ENCODE measurements around the gene ZC3H4. TPM values are rescaled to one million over a fixed set of nuclear protein-coding genes. Genes with fewer than 3 reads are reported as not detected.

ZC3H4 gene
- total RNA-seq, 1 donor from 2014 or later, result 56.7 TPM

DNA sequence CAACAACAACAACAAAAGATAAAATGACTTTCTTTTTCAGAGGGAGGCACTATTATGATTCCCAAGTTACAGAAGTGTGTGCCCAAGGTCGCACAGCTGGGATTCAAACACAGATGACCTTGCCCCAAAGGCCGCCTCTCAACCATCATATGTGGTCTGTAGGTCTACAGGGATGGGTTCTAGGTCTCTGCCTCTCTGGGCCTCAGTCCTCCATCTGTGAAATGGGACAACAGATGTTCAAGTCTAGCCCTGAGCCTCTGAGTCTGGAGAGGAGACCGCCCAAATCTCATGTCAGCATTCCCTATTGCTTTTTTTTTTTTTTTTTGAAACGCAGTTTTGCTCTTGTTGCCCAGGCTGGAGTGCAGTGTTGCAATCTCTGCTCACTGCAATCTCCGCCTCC lies 89.1 kb downstream of the ZC3H4 start:
- DNase-seq (ENCODE audit: low spot score), result no peak
- Mint-ChIP-seq H3K9me3 (ENCODE audit: unreplicated experiment) (no peaks in the 10 kb centered on the region), H3K4me3 (ENCODE audit: unreplicated experiment) (no peak overlapping the region), H3K4me1 (ENCODE audit: unreplicated experiment) (peaks cover 5% of the 10 kb centered on the region), H3K36me3 (ENCODE audit: low read depth, unreplicated experiment) (no peaks in the 10 kb centered on the region), H3K27me3 (ENCODE audit: unreplicated experiment) (peaks cover 23% of the 10 kb centered on the region), H3K27ac (ENCODE audit: unreplicated experiment) (no peak overlapping the region)
- TF ChIP-seq CTCF (IDR thresholded peaks at IDR 0.05; ENCODE audit: unreplicated experiment), result no peak

- Mint-ChIP-seq H3K9me3 (ENCODE audit: unreplicated experiment) (no peaks in the 10 kb centered on the region), H3K4me1 (ENCODE audit: unreplicated experiment) (peaks cover 5% of the 10 kb centered on the region), H3K36me3 (ENCODE audit: low read depth, unreplicated experiment) (no peaks in the 10 kb centered on the region), H3K4me3 (ENCODE audit: unreplicated experiment) (no peak overlapping the region), H3K27me3 (ENCODE audit: unreplicated experiment) (peaks cover 29% of the 10 kb centered on the region), H3K27ac (ENCODE audit: unreplicated experiment) (no peak overlapping the region)
- TF ChIP-seq CTCF (IDR thresholded peaks at IDR 0.05; ENCODE audit: unreplicated experiment), result no peak
- no peak for DNase-seq (ENCODE audit: low spot score)
Measured at GRCh38 chr19:47023448-47023794, 90.2 kb downstream of the ZC3H4 start.

- DNase-seq (ENCODE audit: low spot score), result no peak
- Mint-ChIP-seq H3K27ac (ENCODE audit: unreplicated experiment) (no peak overlapping the region), H3K9me3 (ENCODE audit: unreplicated experiment) (no peaks in the 10 kb centered on the region), H3K4me1 (ENCODE audit: unreplicated experiment) (peaks cover 3% of the 10 kb centered on the region), H3K36me3 (ENCODE audit: low read depth, unreplicated experiment) (no peaks in the 10 kb centered on the region), H3K4me3 (ENCODE audit: unreplicated experiment) (no peak overlapping the region), H3K27me3 (ENCODE audit: unreplicated experiment) (peaks cover 27% of the 10 kb centered on the region)
- TF ChIP-seq CTCF (IDR thresholded peaks at IDR 0.05; ENCODE audit: unreplicated experiment), result no peak
Measured at GRCh38 chr19:47022541-47023447, 90.8 kb downstream of the ZC3H4 start.

DNA sequence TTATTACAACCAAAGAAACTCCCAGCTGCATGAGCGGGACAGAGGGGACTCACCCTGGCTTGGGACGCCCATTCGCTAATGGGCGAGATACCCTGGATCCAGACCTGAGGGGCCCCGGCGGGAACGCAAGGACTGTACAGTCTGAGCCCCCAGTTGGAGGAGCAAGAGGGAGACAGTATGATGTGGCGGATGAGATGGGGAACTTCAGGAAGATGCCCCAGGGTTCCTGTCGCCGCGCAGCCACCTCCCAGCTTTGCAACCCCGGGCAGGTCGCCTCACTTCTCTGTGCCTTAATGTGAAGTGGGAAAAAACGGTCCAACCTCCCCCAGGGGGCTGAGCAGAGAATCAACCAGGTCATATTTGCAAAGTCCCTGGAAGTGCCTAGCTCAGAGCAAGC lies 91.4 kb downstream of the ZC3H4 start:
- no peak for TF ChIP-seq CTCF (IDR thresholded peaks at IDR 0.05; ENCODE audit: unreplicated experiment)
- Mint-ChIP-seq H3K27me3 (ENCODE audit: unreplicated experiment) (peaks cover 25% of the 10 kb centered on the region), H3K4me3 (ENCODE audit: unreplicated experiment) (no peak overlapping the region), H3K27ac (ENCODE audit: unreplicated experiment) (no peak overlapping the region), H3K4me1 (ENCODE audit: unreplicated experiment) (no peaks in the 10 kb centered on the region), H3K36me3 (ENCODE audit: low read depth, unreplicated experiment) (no peaks in the 10 kb centered on the region), H3K9me3 (ENCODE audit: unreplicated experiment) (no peaks in the 10 kb centered on the region)
- no peak for DNase-seq (ENCODE audit: low spot score)

DNA sequence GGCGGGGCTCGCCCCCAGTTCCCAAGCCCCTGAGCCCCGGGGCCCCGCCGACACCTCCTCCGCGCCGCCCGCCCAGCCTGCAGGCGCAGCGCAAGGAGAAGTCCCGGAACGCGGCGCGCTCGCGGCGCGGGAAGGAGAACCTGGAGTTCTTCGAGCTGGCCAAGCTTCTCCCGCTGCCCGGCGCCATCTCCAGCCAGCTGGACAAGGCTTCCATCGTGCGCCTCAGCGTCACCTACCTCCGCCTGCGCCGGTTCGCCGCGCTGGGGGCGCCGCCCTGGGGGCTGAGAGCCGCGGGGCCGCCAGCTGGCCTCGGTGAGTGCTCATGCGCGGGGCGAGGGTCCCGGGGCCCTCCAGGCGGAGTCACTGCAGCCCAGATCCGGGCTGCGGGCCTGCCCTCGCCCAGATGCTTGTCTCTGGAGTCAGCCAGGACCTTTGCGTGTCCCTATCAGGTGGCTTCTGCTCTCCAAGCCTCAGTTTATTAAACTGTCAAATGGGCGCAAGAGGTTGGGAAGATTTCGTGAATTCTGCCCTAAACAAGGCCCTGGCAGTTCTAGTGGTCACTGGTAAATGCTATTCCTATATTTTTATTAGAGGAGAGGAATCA lies 91.9 kb downstream of the ZC3H4 start:
- Mint-ChIP-seq H3K9me3 (ENCODE audit: unreplicated experiment) (no peaks in the 10 kb centered on the region), H3K36me3 (ENCODE audit: low read depth, unreplicated experiment) (no peaks in the 10 kb centered on the region), H3K27me3 (ENCODE audit: unreplicated experiment) (peaks cover 25% of the 10 kb centered on the region), H3K4me3 (ENCODE audit: unreplicated experiment) (no peak overlapping the region), H3K4me1 (ENCODE audit: unreplicated experiment) (no peaks in the 10 kb centered on the region), H3K27ac (ENCODE audit: unreplicated experiment) (no peak overlapping the region)
- DNase-seq (ENCODE audit: low spot score), result no peak
- TF ChIP-seq CTCF (IDR thresholded peaks at IDR 0.05; ENCODE audit: unreplicated experiment), result no peak
